Lower leg skin (tissue), 4 donors: ENCODE measurements around the gene FLOT1. TPM values are rescaled to one million over a fixed set of nuclear protein-coding genes. Genes with fewer than 3 reads are reported as not detected.
A peak's percentile ranks its signal among the peaks of the same experiment; 100 is the strongest.
"Not testable (repeated sequence)": the region's sequence is repeated elsewhere in the genome, so short reads cannot be mapped to it uniquely, and the experiment has no call there.

Source experiments
- DNase-seq, 2 donors: peaks; one replicate each; pipeline ENCODE4 v3.0.0-alpha.2; 2019; ENCODE audit warnings: low spot score in 2 of 2
- H3K4me3 ChIP-seq: fragments of 200-600 bp; sonication (generic); 2 replicates; pipeline ENCODE4 v1.5.1; 2017; ENCODE audit warnings: mild to moderate bottlenecking, low read depth; ENCODE audit not compliant: poor library complexity, severe bottlenecking
- POLR2A ChIP-seq, 2 donors: fragments of 450-650 bp; IDR thresholded peaks; one replicate each; pipeline ENCODE4 v1.6.1; 2016 to 2017; ENCODE audit warnings: antibody characterized with exemption in 2 of 2, mild to moderate bottlenecking in 1 of 2, moderate library complexity in 1 of 2
- WGBS, 2 donors: methylation state at CpG; one replicate each; pipeline ENCODE4 v1.1.5; 2018; 5-methylcytosine and 5-hydroxymethylcytosine counted together
- intact Hi-C: fragments of 100-400 bp; cut with DNase I; formaldehyde crosslinking; loops from one replicate; pipeline ENCODE4 v1.15.0; 2023; ENCODE audit warnings: low total_unique reads
- total RNA-seq, 4 donors: library from RNA; depleted of rRNA; stranded (reverse); fragments of >200 nt; gene quantifications; one replicate each; pipeline ENCODE4 v1.1.0, GENCODE V29; 2016
- TF ChIP-seq, protein P1 (sequence below), 3 donors: fragments of 450-650 bp; IDR thresholded peaks; one replicate each; pipeline ENCODE4 v1.5.1; 2016; ENCODE audit warnings: antibody characterized with exemption in 3 of 3, mild to moderate bottlenecking in 3 of 3, moderate library complexity in 2 of 3

FLOT1 gene
- total RNA-seq, 4 donors from 2014 or later = 40.2 to 64.1 (median 42.5) TPM

- WGBS, 2 donors = 51 to 57% methylated on average over 8 of the region's 8 CpGs
- TF ChIP-seq, protein P1, sequence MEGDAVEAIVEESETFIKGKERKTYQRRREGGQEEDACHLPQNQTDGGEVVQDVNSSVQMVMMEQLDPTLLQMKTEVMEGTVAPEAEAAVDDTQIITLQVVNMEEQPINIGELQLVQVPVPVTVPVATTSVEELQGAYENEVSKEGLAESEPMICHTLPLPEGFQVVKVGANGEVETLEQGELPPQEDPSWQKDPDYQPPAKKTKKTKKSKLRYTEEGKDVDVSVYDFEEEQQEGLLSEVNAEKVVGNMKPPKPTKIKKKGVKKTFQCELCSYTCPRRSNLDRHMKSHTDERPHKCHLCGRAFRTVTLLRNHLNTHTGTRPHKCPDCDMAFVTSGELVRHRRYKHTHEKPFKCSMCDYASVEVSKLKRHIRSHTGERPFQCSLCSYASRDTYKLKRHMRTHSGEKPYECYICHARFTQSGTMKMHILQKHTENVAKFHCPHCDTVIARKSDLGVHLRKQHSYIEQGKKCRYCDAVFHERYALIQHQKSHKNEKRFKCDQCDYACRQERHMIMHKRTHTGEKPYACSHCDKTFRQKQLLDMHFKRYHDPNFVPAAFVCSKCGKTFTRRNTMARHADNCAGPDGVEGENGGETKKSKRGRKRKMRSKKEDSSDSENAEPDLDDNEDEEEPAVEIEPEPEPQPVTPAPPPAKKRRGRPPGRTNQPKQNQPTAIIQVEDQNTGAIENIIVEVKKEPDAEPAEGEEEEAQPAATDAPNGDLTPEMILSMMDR (IDR thresholded peaks at IDR 0.05) = no peak
- TF ChIP-seq POLR2A (IDR thresholded peaks at IDR 0.05) = no peak
- intact Hi-C loops = no loop called here
- no peak overlapping the region for H3K4me3 ChIP-seq
- no peak for DNase-seq
Measured at GRCh38 chr6:30760549-30760948, 18.1 kb upstream of the FLOT1 start.

DNA sequence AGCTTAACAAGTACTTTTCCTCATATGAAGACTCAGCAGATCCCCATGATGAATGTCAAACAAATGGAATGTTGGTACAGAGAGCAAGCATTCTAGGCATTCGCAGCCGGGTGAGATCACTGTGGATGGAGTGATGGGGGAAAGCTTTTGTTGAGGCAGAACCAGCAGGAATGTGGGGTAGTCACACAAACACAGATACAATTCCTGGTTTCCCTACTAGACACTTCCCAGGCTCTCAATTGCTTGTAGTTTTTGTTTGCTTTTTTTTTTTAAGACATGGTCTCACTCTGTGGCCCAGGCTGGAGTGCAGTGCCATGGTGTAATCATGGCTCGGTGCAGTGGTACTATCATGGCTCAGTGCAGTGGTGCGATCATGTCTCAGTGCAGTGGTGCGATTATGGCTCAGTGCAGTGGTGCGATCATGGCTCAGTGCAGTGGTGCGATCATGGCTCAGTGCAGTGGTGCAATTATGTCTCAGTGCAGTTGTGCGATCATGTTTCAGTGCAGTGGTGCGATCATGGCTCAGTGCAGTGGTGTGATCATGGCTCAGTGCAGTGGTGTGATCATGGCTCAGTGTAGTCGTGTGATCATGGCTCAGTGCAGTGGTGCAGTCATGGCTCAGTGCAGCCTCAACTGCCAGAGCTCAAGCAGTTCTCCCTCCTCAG, 17.2 kb upstream of the FLOT1 start:
- intact Hi-C loops = no loop called here
- H3K4me3 ChIP-seq = no peak overlapping the region
- no peak for DNase-seq
- TF ChIP-seq POLR2A (IDR thresholded peaks at IDR 0.05) = no peak
- TF ChIP-seq, protein P1 (IDR thresholded peaks at IDR 0.05) = no peak
- WGBS, 2 donors = 84 to 91% methylated on average over 10 of the region's 10 CpGs

GRCh38 chr6:30757261-30757904, 14.9 kb upstream of the FLOT1 start:
- 76 to 94% methylated on average over 1 of the region's 1 CpG for WGBS, 2 donors
- no peak overlapping the region for H3K4me3 ChIP-seq
- TF ChIP-seq, protein P1 (IDR thresholded peaks at IDR 0.05) = no peak
- no peak for TF ChIP-seq POLR2A (IDR thresholded peaks at IDR 0.05)
- DNase-seq = no peak
- intact Hi-C loops = no loop called here

- WGBS, 2 donors = 95 to 97% methylated on average over 7 of the region's 7 CpGs
- H3K4me3 ChIP-seq, intact Hi-C loops, DNase-seq: not testable (repeated sequence)
Measured at GRCh38 chr6:30756405-30757003, 14.0 kb upstream of the FLOT1 start.

DNA sequence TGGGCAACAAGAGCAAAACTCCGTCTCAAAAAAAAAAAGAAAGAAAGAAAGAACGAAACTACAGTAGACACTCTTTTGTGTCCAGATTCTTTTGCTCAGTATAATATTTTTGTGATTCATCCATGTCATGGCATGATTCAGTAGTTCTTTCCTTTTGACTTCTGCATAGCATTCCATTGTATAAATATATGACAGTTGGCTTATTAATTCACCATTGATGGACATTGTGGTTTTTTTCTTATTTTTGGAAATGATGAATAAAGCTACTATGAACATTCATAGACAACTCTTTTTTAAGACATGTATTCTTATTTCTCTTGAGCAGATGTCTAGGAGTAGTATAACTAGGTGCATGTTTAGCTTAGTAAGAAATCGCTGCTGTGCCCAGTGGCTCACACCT, 12.1 kb upstream of the FLOT1 start:
- H3K4me3 ChIP-seq = no peak overlapping the region
- intact Hi-C loops = no loop called here
- WGBS, 2 donors = 84 to 92% methylated on average over 3 of the region's 3 CpGs
- TF ChIP-seq, protein P1 (IDR thresholded peaks at IDR 0.05) = no peak
- no peak for TF ChIP-seq POLR2A (IDR thresholded peaks at IDR 0.05)
- DNase-seq = no peak

GRCh38 chr6:30752157-30752927, 9.9 kb upstream of the FLOT1 start:
- no peak for TF ChIP-seq POLR2A (IDR thresholded peaks at IDR 0.05)
- TF ChIP-seq, protein P1 (IDR thresholded peaks at IDR 0.05) = no peak
- WGBS, 2 donors = 8% methylated on average over 7 to 12 of the region's 12 CpGs
- intact Hi-C loops = no loop called here

More at GRCh38 chr6:30752157-30752927, 9.9 kb upstream of the FLOT1 start:
- no peak overlapping the region for H3K4me3 ChIP-seq
- peak; percentile 96 to 98 for DNase-seq
